H1 (cell line): ENCODE measurements around the gene ATP1A3. TPM values are rescaled to one million over a fixed set of nuclear protein-coding genes. Genes with fewer than 3 reads are reported as not detected.

Source experiments
- CTCF ChIA-PET: fragments of 300-600 bp; sonication (Branson Sonifier 250); formaldehyde crosslinking; loops from one replicate; lab custom pipeline; 2021; ENCODE audit not compliant: partially characterized antibody; lab: Charles Lee
- POLR2A ChIA-PET: fragments of 300-600 bp; sonication (Branson Sonifier 250); formaldehyde crosslinking; loops from one replicate; lab custom pipeline; 2021; ENCODE audit warnings: inconsistent platforms; ENCODE audit not compliant: partially characterized antibody; lab: Charles Lee
- DNase-seq, 2 experiments: peaks; one replicate each; pipeline versions ENCODE4 v3.0.0 to v3.0.0-alpha.2; 2010 to 2022; ENCODE audit warnings: low spot score in 2 of 2, low read depth in 1 of 2, mixed read lengths in 1 of 2
- FAIRE-seq: peaks from 2 replicates; lab custom pipeline; 2011; peaks lifted over from hg19 to GRCh38; lab: Jason Lieb, UNC
- H2AFZ ChIP-seq: 2 replicates; pipeline ENCODE4 v1.8.1; 2012; ENCODE audit warnings: low read length, inconsistent platforms
- H2AK5ac ChIP-seq: 2 replicates; pipeline ENCODE4 v1.6.1; 2013; ENCODE audit warnings: low read depth, low read length
- H2BK120ac ChIP-seq: replicated peaks from 2 replicates; pipeline ENCODE3; 2013; ENCODE audit warnings: low read depth, low read length, inconsistent platforms
- H2BK12ac ChIP-seq: 2 replicates; pipeline ENCODE4 v1.6.1; 2013; ENCODE audit warnings: low read depth, low read length
- H2BK15ac ChIP-seq: 2 replicates; pipeline ENCODE4 v1.6.1; 2013; ENCODE audit warnings: low read length
- H2BK20ac ChIP-seq: 2 replicates; pipeline ENCODE4 v1.6.1; 2013; ENCODE audit warnings: low read length
- H2BK5ac ChIP-seq: 2 replicates; pipeline ENCODE4 v1.6.1; 2013; ENCODE audit warnings: low read depth, low read length
- H3K14ac ChIP-seq: 2 replicates; pipeline ENCODE4 v1.6.1; 2013; ENCODE audit warnings: inconsistent platforms; ENCODE audit not compliant: insufficient read length
- H3K18ac ChIP-seq: 2 replicates; pipeline ENCODE4 v1.6.1; 2013; ENCODE audit warnings: low read length; ENCODE audit errors: extremely low read depth
- H3K23ac ChIP-seq: 2 replicates; pipeline ENCODE4 v1.6.1; 2013; ENCODE audit warnings: inconsistent platforms; ENCODE audit not compliant: insufficient read length
- H3K23me2 ChIP-seq: 2 replicates; pipeline ENCODE4 v1.6.1; 2013; ENCODE audit warnings: low read depth, low read length
- H3K27ac ChIP-seq: 2 replicates; pipeline ENCODE4 v1.6.1; 2011; ENCODE audit warnings: low read depth, low read length, inconsistent platforms
- H3K27me3 ChIP-seq, 4 experiments: replicated peaks in 1 of 4; 1 replicate in 1 of 4; 2 replicates in 3 of 4; pipeline versions ENCODE4 v1.6.1 to v1.8.1; 2011 to 2013; ENCODE audit warnings: low read length in 3 of 4, mild to moderate bottlenecking in 3 of 4, inconsistent platforms in 2 of 4, mixed read lengths in 2 of 4, moderate library complexity in 1 of 4; ENCODE audit not compliant: control insufficient read depth in 3 of 4, insufficient read depth in 3 of 4; ENCODE audit errors: extremely low read depth in 1 of 4
- H3K36me3 ChIP-seq, 4 experiments: 2 replicates each; pipeline versions ENCODE4 v1.6.1 to v1.8.1; 2011 to 2013; ENCODE audit warnings: mild to moderate bottlenecking in 4 of 4, low read length in 3 of 4, moderate library complexity in 2 of 4, control low read depth in 1 of 4, inconsistent platforms in 1 of 4; ENCODE audit not compliant: insufficient read depth in 4 of 4, control insufficient read depth in 2 of 4
- H3K4ac ChIP-seq: replicated peaks from 2 replicates; pipeline ENCODE3; 2013; ENCODE audit warnings: low read length, low read depth, mixed read lengths, inconsistent platforms; ENCODE audit not compliant: insufficient read length
- H3K4me1 ChIP-seq, 4 experiments: replicated peaks in 1 of 4; 1 replicate in 1 of 4; 2 replicates in 3 of 4; pipeline versions ENCODE4 v1.6.1 to v1.8.1; 2011 to 2013; ENCODE audit warnings: low read length in 3 of 4, inconsistent platforms in 2 of 4, mixed read lengths in 1 of 4; ENCODE audit not compliant: insufficient read depth in 4 of 4, control insufficient read depth in 3 of 4
- H3K4me2 ChIP-seq, 2 experiments: 2 replicates each; pipeline versions ENCODE4 v1.6.1 to v1.8.1; 2011 to 2013; ENCODE audit warnings: low read depth in 2 of 2, low read length in 2 of 2, control low read depth in 1 of 2, inconsistent platforms in 1 of 2, mild to moderate bottlenecking in 1 of 2; ENCODE audit not compliant: insufficient read depth in 1 of 2
- H3K4me3 ChIP-seq, 4 experiments: fragments of 200-600, 300-600 bp in 1 of 4; sonication (generic), shearing (Covaris generic), sonication (Bioruptor Twin) in 1 of 4; 2 replicates each; pipeline versions ENCODE4 v1.5.1 to v1.8.1; 2011 to 2016; ENCODE audit warnings: low read length in 4 of 4, low read depth in 3 of 4, control low read depth in 2 of 4, inconsistent platforms in 2 of 4, mild to moderate bottlenecking in 2 of 4, mixed read lengths in 1 of 4, moderate library complexity in 1 of 4; ENCODE audit not compliant: insufficient read depth in 2 of 4; ENCODE audit errors: extremely low read depth in 1 of 4
- H3K56ac ChIP-seq: replicated peaks from 2 replicates; pipeline ENCODE3; 2013; ENCODE audit warnings: low read depth, mild to moderate bottlenecking, mixed read lengths, low read length, inconsistent platforms; ENCODE audit not compliant: insufficient read length
- H3K79me1 ChIP-seq: 2 replicates; pipeline ENCODE4 v1.6.1; 2013; ENCODE audit warnings: low read depth, low read length, control low read depth
- H3K79me2 ChIP-seq, 2 experiments: 2 replicates each; pipeline versions ENCODE4 v1.6.1 to v1.8.1; 2012 to 2013; ENCODE audit warnings: low read length in 2 of 2, mild to moderate bottlenecking in 2 of 2, inconsistent platforms in 1 of 2; ENCODE audit not compliant: insufficient read depth in 2 of 2, control insufficient read depth in 1 of 2
- H3K9ac ChIP-seq, 4 experiments: replicated peaks in 1 of 4; 1 replicate in 1 of 4; 2 replicates in 3 of 4; pipeline versions ENCODE4 v1.6.1 to v1.8.1; 2011 to 2013; ENCODE audit warnings: low read depth in 3 of 4, low read length in 3 of 4, control low read depth in 2 of 4, mild to moderate bottlenecking in 2 of 4, moderate library complexity in 2 of 4, inconsistent platforms in 1 of 4; ENCODE audit errors: extremely low read depth in 1 of 4
- H3K9me3 ChIP-seq, 2 experiments: 2 replicates each; pipeline versions ENCODE4 v1.6.1 to v1.8.1; 2012 to 2013; ENCODE audit warnings: mild to moderate bottlenecking in 2 of 2, moderate library complexity in 2 of 2, control low read depth in 1 of 2, inconsistent platforms in 1 of 2, low read depth in 1 of 2, low read length in 1 of 2, mixed read lengths in 1 of 2; ENCODE audit not compliant: insufficient read depth in 2 of 2
- H4K20me1 ChIP-seq, 2 experiments: replicated peaks in 1 of 2; 2 replicates each; pipeline versions ENCODE3 to v1.8.1; 2011 to 2013; ENCODE audit warnings: inconsistent platforms in 2 of 2, low read length in 2 of 2, mild to moderate bottlenecking in 1 of 2; ENCODE audit not compliant: insufficient read depth in 2 of 2, control insufficient read depth in 1 of 2
- H4K5ac ChIP-seq: 2 replicates; pipeline ENCODE4 v1.6.1; 2013; ENCODE audit warnings: low read length, low read depth, mixed read lengths, inconsistent platforms; ENCODE audit not compliant: insufficient read length
- H4K8ac ChIP-seq: 2 replicates; pipeline ENCODE4 v1.8.0; 2013; ENCODE audit warnings: mild to moderate bottlenecking, moderate library complexity, low read length, inconsistent platforms; ENCODE audit not compliant: insufficient read depth; ENCODE audit errors: extremely low read depth
- H4K91ac ChIP-seq: replicated peaks from 2 replicates; pipeline ENCODE3; 2013; ENCODE audit warnings: low read length, mixed read lengths, inconsistent platforms; ENCODE audit not compliant: insufficient read length
- RAD21 ChIP-seq, 2 experiments: IDR thresholded peaks in 1 of 2; conservative IDR thresholded peaks in 1 of 2; 2 replicates each; pipeline ENCODE4 v1.6.1; 2011; ENCODE audit warnings: low read depth in 2 of 2, low read length in 2 of 2, improper control_type of control experiment in 1 of 2, inconsistent platforms in 1 of 2, mild to moderate bottlenecking in 1 of 2, moderate library complexity in 1 of 2
- SP1 ChIP-seq: IDR thresholded peaks from 2 replicates; pipeline ENCODE4 v1.6.1; 2011; ENCODE audit warnings: low read depth, low read length
- SRF ChIP-seq: IDR thresholded peaks from 2 replicates; pipeline ENCODE4 v1.6.1; 2011; ENCODE audit warnings: mild to moderate bottlenecking, low read depth, low read length, moderate library complexity
- TCF12 ChIP-seq: IDR thresholded peaks from 2 replicates; pipeline ENCODE4 v1.6.1; 2011; ENCODE audit warnings: low read depth, mild to moderate bottlenecking, low read length
- WGBS, 2 experiments: shearing (Covaris generic) in 1 of 2; methylation state at CpG; one replicate each; pipeline versions ENCODE4 v1.1.6 to v1.1.7; 2013 to 2015; ENCODE audit warnings: low lambda C conversion rate in 2 of 2, mixed read lengths in 2 of 2, inconsistent platforms in 1 of 2, low coverage in 1 of 2, missing lambda C conversion rate in 1 of 2; ENCODE audit not compliant: insufficient replicate concordance in 2 of 2, insufficient coverage in 1 of 2, insufficient read length in 1 of 2; ENCODE audit errors: extremely low coverage in 1 of 2, missing lambda C conversion rate in 1 of 2; 5-methylcytosine and 5-hydroxymethylcytosine counted together
- polyA plus RNA-seq, 7 experiments: library from polyadenylated mRNA; depleted of rRNA in 3 of 7; stranded (reverse) in 5 of 7; unstranded in 2 of 7; fragments of >200 nt in 5 of 7; fragments of 200-250 nt in 2 of 7; gene quantifications; 1 replicate in 5 of 7; 2 replicates in 1 of 7; 4 replicates in 1 of 7; pipeline versions ENCODE4 v1.2.1 to v1.2.3, GENCODE V29; 2011 to 2013; ENCODE audit warnings: missing spikeins in 2 of 7, mixed read lengths in 2 of 7
- total RNA-seq: library from RNA; stranded (reverse); fragmentation: NEBNext Ultra II Directional; extraction: Animal tissue kit (Norgen Biotek cat#: 25700); gene quantifications from 2 replicates; pipeline ENCODE4 v1.2.1, GENCODE V29; 2021
- TF ChIP-seq, protein P1 (sequence below), 3 experiments: IDR thresholded peaks; 1 replicate in 2 of 3; 2 replicates in 1 of 3; pipeline versions ENCODE4 v1.5.1 to v1.6.1; 2011; ENCODE audit warnings: low read length in 3 of 3, mild to moderate bottlenecking in 3 of 3, inconsistent platforms in 2 of 3, low read depth in 1 of 3, moderate library complexity in 1 of 3; ENCODE audit not compliant: insufficient read depth in 1 of 3; ENCODE audit errors: control extremely low read depth in 1 of 3

Gene ATP1A3
- total and polyA plus RNA-seq, 2 of the 8 experiments (the other 6 are each of a cell fraction or from before 2014, with no cell fraction given), result 11.1 to 41.2 TPM

DNA sequence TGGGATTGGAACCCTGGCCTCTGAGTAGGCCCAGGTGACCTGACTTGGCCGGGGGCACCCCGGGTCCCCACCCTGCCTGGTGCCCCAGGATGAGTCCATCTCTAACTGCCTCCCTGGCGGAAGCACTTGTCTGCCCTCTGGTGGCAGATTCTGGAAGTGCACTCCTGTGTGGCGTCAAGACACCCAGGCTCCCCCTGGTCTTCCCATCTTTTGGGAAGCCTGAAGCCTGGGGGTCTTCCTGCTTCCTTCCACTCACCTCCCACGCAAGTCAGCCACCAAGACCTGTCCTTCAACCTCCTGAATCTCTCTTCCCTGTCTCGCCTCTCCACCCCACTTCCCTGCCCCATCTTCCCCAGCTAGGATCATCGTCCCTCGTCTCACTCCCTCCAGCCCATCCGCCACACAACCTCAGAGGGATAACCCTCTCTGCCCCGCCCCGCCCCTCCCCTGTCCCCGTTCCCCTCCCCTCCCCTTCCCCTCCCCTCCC is 42.3 kb downstream of the ATP1A3 start:
- Histone ChIP-seq H2AFZ (peak overlapping the region; percentile 100), H3K27ac (no peak overlapping the region), H3K4me1 (no peaks in the 10 kb centered on the region), H3K4ac (no peak overlapping the region), H3K18ac (peak overlapping the region; percentile 93; the same call in 1 of the 2 replicates), H3K14ac (no peak overlapping the region), H3K9ac (no peak overlapping the region), H3K79me2 (no peaks in the 10 kb centered on the region), H2BK12ac (peak overlapping the region; percentile 98; the same call in 1 of the 2 replicates), H2BK5ac (no peak overlapping the region; the same call in 1 of the 2 replicates), H2BK15ac (0 out of 2 replicates have a peak overlapping the region, but pooled peaks have one; percentile 10), H3K36me3 (peaks cover 0 to 3% (median 0%) of the 10 kb centered on the region in 4 experiments; a peak in 2 of 8 replicates), H4K91ac (peak overlapping the region; percentile 88), H2AK5ac (no peak overlapping the region), H3K9me3 (no peaks in the 10 kb centered on the region), H3K79me1 (no peaks in the 10 kb centered on the region), H4K8ac (no peak overlapping the region), H3K56ac (peak overlapping the region; percentile 64), H4K5ac (no peak overlapping the region)
- peak; percentile 76 to 99 for DNase-seq
- TF ChIP-seq SP1, result 0 out of 2 replicates have a peak, but pooled peaks have one; percentile 19
- TF ChIP-seq, protein P1, sequence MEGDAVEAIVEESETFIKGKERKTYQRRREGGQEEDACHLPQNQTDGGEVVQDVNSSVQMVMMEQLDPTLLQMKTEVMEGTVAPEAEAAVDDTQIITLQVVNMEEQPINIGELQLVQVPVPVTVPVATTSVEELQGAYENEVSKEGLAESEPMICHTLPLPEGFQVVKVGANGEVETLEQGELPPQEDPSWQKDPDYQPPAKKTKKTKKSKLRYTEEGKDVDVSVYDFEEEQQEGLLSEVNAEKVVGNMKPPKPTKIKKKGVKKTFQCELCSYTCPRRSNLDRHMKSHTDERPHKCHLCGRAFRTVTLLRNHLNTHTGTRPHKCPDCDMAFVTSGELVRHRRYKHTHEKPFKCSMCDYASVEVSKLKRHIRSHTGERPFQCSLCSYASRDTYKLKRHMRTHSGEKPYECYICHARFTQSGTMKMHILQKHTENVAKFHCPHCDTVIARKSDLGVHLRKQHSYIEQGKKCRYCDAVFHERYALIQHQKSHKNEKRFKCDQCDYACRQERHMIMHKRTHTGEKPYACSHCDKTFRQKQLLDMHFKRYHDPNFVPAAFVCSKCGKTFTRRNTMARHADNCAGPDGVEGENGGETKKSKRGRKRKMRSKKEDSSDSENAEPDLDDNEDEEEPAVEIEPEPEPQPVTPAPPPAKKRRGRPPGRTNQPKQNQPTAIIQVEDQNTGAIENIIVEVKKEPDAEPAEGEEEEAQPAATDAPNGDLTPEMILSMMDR (IDR thresholded peaks at IDR 0.05; ENCODE audit: control extremely low read depth in 1 of 3, insufficient read depth in 1 of 3, low read depth in 1 of 3, low read length in 3 of 3), result peak; percentile 93 to 98 (median 97)
- TF ChIP-seq SRF, result no peak
- 0 out of 2 replicates have a peak, but pooled peaks have one; percentile 20 for TF ChIP-seq TCF12
- peak; percentile 89 to 90 for TF ChIP-seq RAD21 (IDR thresholded peaks at IDR 0.05 in 1 of 2, conservative IDR thresholded peaks at IDR 0.05 in 1 of 2; ENCODE audit: low read depth in 2 of 2, low read length in 2 of 2)
- TF ChIP-seq, all 59 proteins: peak for 4
- peak overlapping the region in 3 of 4 experiments; percentile 32 to 52 (median 38); a peak in 6 of 8 replicates for H3K4me3 ChIP-seq
- FAIRE-seq, result no peak
- ChIA-PET POLR2A (interaction anchor here (1.4 to 6.1 kb wide), 4 partner anchors 14 to 91 kb away, joined by 3 to 28 read pairs (median 12); partner anchors contain the start of gene RPS19), CTCF (interaction anchor here (0.7 to 4.4 kb wide), 10 partner anchors 8 to 79 kb away, joined by 3 to 30 read pairs (median 6); partner anchors contain the start of gene CD79A)
- WGBS, 2 experiments, result 10% methylated on average over 8 of the region's 12 CpGs; no CpG with 5 or more reads in 1 of the 2 experiments
- no peak overlapping the region for H2BK120ac ChIP-seq
- no peak overlapping the region for H3K23ac ChIP-seq
- no peaks in the 10 kb centered on the region for H3K23me2 ChIP-seq
- H3K27me3 ChIP-seq, result no peaks in the 10 kb centered on the region
- H3K4me2 ChIP-seq, result peak overlapping the region; percentile 15 to 92; a peak in 3 of 4 replicates
- no peaks in the 10 kb centered on the region for H4K20me1 ChIP-seq
- H2BK20ac ChIP-seq, result 0 out of 2 replicates have a peak overlapping the region, but pooled peaks have one; percentile 72
